Fibroblast of skin of left quadriceps (primary cell): ENCODE results near the gene RGN.
"Not testable (repeated sequence)": the region's sequence is repeated elsewhere in the genome, so short reads cannot be mapped to it uniquely, and the experiment has no call there.

Experiments
- DNase-seq, 2 experiments: peaks; one replicate each; pipeline ENCODE4 v3.0.0-alpha.2; 2013; ENCODE audit warnings: low read depth in 2 of 2

RGN gene

DNA sequence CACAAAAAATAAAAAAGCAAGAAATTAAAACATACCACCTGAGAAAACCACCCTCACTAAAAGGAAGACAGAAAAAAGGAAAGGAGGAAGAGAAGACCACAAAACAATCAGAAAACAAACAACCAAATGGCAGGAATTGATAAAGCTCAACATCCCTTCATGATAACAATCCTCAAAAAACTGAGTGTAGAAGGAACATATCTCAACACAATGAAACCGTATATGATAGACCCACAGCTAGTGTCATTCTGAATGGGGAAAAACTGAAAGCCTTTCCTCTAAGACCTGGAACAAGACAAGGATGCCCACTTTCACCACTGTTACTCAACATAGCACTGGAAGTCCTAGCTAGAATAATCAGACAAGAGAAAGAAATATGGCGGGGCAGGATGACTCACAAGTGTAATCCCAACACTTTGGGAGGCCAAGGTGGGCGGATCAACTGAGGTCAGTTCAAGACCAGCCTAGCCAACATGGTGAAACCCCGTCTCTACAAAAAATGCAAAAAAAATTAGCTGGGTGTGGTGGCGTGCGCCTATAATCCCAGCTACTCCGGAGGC is 38.4 kb downstream of the RGN start:
- DNase-seq: not testable (repeated sequence)

DNA sequence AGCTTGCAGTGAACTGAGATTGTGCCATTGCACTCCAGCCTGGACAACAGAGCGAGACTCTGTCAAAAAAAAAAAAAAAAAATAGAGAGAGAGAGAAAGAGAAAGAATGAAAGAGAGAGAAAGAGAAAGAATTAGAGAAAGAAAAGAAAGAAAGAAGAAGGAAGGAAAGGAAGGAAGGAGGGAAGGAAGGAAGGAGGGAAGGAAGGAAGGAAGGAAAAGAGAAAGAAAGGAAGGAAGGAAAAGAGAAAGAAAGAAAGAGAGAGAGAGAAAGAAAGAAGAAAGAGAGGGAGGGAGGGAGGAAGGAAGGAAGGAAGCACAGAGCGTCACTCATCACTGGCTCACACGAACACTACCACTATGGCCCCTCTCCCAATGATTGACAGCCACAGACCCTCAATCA is 46.2 kb downstream of the RGN start:
- not testable (repeated sequence) for DNase-seq

DNA sequence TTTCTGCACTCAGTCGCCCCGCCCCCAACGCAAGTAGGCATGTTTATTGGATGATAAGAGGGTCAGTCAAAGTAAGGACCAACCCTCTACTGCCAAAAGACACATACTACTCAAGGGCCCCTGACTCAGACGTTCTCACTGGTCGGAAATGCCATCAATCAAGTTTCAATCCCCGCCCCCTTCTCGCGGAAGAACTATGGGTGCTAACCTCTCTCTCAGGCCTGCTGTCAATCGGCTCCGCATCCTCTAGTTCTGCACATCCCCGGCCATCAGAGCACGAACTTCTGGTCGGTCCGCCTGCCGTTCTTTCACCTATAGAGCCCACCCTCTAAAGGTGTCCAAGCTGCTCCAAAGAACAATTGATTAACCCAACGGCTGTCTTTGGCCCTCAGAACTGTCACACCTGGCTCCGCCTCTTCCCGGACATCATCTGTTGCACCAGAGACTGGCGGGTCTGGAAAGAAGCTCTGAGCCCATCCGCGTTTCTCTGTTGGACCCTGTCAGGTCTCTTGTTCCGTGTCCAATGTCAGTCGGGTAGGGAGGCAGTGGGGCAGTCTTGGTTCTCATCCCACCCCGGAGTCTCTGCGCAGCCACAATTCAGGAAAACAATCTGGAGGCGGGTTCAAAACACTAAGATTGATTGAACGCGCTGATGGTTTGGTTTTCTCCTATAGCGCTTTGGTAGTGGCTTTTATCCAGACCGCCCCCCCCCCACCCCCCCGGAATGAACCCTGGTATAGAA is 51.1 kb downstream of the RGN start:
- peak; percentile 92 for DNase-seq

DNA sequence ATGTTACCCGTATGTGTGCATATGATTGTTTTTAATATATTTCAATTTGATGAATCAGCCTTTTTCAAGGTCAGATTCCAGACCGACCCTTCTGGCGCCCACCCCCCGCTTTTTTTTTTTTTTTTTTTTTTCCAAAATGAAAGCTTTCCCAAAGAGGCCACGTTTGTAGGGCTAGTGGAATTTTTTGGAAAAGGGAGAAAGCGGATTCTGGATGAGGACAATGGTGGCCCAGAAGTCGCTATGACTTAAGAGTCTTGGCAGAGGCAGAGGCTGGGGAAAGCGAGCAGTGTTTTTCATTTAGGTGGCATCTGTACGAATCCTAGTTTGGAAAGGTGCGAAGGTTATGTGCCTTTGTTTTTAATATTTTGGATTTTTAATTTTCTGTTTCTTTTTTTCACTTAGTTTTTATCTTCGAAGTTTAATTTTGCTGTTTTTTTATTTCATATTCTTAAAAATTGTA is 51.7 kb downstream of the RGN start:
- no peak for DNase-seq

DNA sequence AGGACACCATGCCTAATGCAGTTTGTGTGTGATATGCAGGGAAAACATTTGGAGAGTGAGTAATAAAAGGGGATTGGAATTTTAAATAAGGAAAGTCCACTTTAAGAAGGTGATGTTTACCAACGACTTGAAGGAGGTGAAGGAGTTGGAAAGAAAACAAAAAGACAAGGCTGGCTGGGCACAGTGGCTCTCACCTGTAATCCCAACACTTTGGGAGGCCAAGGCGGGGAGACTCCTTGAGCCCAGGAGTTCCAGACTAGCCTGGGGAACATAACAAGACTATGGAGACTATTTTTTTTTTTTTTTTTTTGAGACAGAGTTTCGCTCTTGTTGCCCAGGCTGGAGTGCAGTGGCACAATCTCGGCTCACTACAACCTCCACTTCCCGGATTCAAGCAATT is 55.2 kb downstream of the RGN start:
- no peak for DNase-seq

DNA sequence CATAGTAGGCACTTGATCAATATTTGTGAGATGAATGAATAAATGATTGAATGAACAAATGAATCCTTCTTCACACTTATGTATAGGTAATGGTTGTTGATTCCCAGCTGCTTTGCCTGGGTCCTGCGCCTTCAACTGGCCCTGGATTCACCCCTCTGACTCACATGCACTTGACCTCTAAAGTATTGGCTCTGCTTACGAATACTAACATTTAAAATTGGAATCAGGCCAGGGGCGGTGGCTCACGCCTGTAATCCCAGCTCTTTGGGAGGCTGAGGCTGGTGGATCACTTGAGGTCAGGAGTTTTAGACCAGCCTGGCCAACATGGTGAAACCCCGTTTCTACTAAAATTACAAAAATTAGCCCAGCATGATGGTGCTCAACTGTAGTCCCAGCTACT is 57.4 kb downstream of the RGN start:
- not testable (repeated sequence) for DNase-seq

DNA sequence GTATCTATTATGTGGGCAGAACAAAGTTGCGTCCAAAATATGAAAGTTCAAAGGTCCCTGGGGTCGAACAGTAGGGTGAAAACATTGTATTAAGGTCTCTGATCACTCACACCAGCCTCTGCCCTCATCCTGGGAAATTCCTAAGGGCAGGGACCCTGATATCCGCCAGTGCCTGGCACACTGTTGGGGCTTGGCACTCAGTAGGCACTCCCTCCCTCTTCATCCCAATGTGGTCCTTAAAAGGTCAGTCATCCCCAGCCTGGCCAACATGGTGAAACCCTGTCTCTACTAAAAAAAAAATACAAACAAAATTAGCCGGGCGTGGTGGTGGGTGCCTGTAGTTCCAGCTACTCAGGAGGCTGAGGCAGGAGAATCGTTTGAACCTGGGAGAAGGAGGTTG is 59.9 kb downstream of the RGN start:
- no peak for DNase-seq
